PC-3 (cell line): Measurements from ENCODE around the gene HYLS1. TPM values are rescaled to one million over a fixed set of nuclear protein-coding genes. Genes with fewer than 3 reads are reported as not detected.

Source experiments
- ATAC-seq: fragments of 200-7000 bp; cut with Tn5 transposase; 2 replicates; pipeline ENCODE4 v1.9.1; 2020; ENCODE audit warnings: mild to moderate bottlenecking, moderate library complexity
- BruUV-seq: library from RNA; stranded (reverse); fragments of 400-500 nt; replicated peaks from 2 replicates; lab custom pipeline; 2021; lab: Mats Ljungman, UMichigan
- CTCF ChIA-PET: fragments of 300-600 bp; sonication (Branson Sonifier 250); formaldehyde crosslinking; loops from one replicate; lab custom pipeline; 2022; ENCODE audit warnings: antibody characterized with exemption; lab: Charles Lee
- POLR2A ChIA-PET: fragments of 300-600 bp; sonication (Branson Sonifier 250); formaldehyde crosslinking; loops from one replicate; lab custom pipeline; 2022; ENCODE audit warnings: antibody characterized with exemption; ENCODE audit not compliant: unreplicated experiment; lab: Charles Lee
- DNase-seq: peaks from one replicate; pipeline ENCODE4 v3.0.0-alpha.2; 2015
- H2AFZ ChIP-seq: fragments of 300-600 bp; sonication (generic); 2 replicates; pipeline ENCODE4 v1.6.0; 2016; ENCODE audit warnings: antibody characterized with exemption, low read length
- H3F3A ChIP-seq: fragments of 300-600 bp; sonication (generic); one replicate; pipeline ENCODE4 v1.6.0; 2017; ENCODE audit warnings: antibody characterized with exemption, low read length, control low read depth, mild to moderate bottlenecking; ENCODE audit not compliant: unreplicated experiment
- H3K27ac ChIP-seq: fragments of 300-600 bp; sonication (generic); 2 replicates; pipeline ENCODE4 v1.5.1; 2016; ENCODE audit warnings: mild to moderate bottlenecking, low read length
- H3K27me3 ChIP-seq: fragments of 300-600 bp; sonication (generic); 2 replicates; pipeline ENCODE4 v1.6.1; 2016; ENCODE audit warnings: low read length, mixed read lengths
- H3K36me3 ChIP-seq: fragments of 300-600 bp; sonication (generic); 2 replicates; pipeline ENCODE4 v1.6.1; 2016; ENCODE audit warnings: low read depth, mixed run types, low read length, mixed read lengths
- H3K4me1 ChIP-seq: fragments of 300-600 bp; sonication (generic); 2 replicates; pipeline ENCODE4 v1.5.1; 2016; ENCODE audit warnings: low read length; ENCODE audit not compliant: insufficient read depth
- H3K4me2 ChIP-seq: fragments of 300-600 bp; sonication (generic); 2 replicates; pipeline ENCODE4 v1.6.0; 2016; ENCODE audit warnings: low read length
- H3K4me3 ChIP-seq: fragments of 300-600 bp; sonication (generic); 2 replicates; pipeline ENCODE4 v1.5.1; 2016; ENCODE audit warnings: mild to moderate bottlenecking, low read length, mixed read lengths
- H3K79me2 ChIP-seq: fragments of 300-600 bp; sonication (generic); 2 replicates; pipeline ENCODE4 v1.6.1; 2017; ENCODE audit warnings: low read length, mixed read lengths
- H3K9ac ChIP-seq: fragments of 300-600 bp; sonication (generic); 2 replicates; pipeline ENCODE4 v1.6.0; 2016; ENCODE audit warnings: mild to moderate bottlenecking, low read length
- H3K9me2 ChIP-seq: fragments of 300-600 bp; sonication (generic); replicated peaks from 2 replicates; pipeline ENCODE4 v1.6.1; 2016; ENCODE audit warnings: mixed run types, low read length, mixed read lengths
- H3K9me3 ChIP-seq: fragments of 300-600 bp; sonication (generic); 2 replicates; pipeline ENCODE4 v1.6.1; 2016; ENCODE audit warnings: low read length, mixed read lengths
- H4K20me1 ChIP-seq: fragments of 300-600 bp; sonication (generic); 2 replicates; pipeline ENCODE4 v1.6.1; 2016; ENCODE audit warnings: low read length, mixed read lengths
- CTCF ChIP-seq: fragments of 300-600 bp; sonication (generic); conservative IDR thresholded peaks from 2 replicates; pipeline ENCODE4 v1.5.1; 2017; ENCODE audit warnings: antibody characterized with exemption, low read depth, mild to moderate bottlenecking, low read length
- EZH2 ChIP-seq: fragments of 300-600 bp; sonication (generic); IDR thresholded peaks from one replicate; pipeline ENCODE4 v1.6.1; 2017; ENCODE audit warnings: antibody characterized with exemption, mild to moderate bottlenecking, low read length; ENCODE audit not compliant: unreplicated experiment
- EZH2phosphoT487 ChIP-seq: fragments of 300-600 bp; sonication (generic); IDR thresholded peaks from 2 replicates; pipeline ENCODE4 v1.6.1; 2018; ENCODE audit warnings: mild to moderate bottlenecking, antibody characterized with exemption, low read length, borderline replicate concordance
- intact Hi-C: fragments of 100-400 bp; cut with micrococcal nuclease; formaldehyde crosslinking; loops from 2 replicates; pipeline ENCODE4 v1.9.0; 2023
- total RNA-seq: library from RNA; depleted of rRNA; stranded (reverse); fragments of >200 nt; gene quantifications from 2 replicates; pipeline ENCODE4 v1.2.3, GENCODE V29; 2014

Gene HYLS1
- total RNA-seq, 1 experiment from 2014 or later = 23.5 TPM

DNA sequence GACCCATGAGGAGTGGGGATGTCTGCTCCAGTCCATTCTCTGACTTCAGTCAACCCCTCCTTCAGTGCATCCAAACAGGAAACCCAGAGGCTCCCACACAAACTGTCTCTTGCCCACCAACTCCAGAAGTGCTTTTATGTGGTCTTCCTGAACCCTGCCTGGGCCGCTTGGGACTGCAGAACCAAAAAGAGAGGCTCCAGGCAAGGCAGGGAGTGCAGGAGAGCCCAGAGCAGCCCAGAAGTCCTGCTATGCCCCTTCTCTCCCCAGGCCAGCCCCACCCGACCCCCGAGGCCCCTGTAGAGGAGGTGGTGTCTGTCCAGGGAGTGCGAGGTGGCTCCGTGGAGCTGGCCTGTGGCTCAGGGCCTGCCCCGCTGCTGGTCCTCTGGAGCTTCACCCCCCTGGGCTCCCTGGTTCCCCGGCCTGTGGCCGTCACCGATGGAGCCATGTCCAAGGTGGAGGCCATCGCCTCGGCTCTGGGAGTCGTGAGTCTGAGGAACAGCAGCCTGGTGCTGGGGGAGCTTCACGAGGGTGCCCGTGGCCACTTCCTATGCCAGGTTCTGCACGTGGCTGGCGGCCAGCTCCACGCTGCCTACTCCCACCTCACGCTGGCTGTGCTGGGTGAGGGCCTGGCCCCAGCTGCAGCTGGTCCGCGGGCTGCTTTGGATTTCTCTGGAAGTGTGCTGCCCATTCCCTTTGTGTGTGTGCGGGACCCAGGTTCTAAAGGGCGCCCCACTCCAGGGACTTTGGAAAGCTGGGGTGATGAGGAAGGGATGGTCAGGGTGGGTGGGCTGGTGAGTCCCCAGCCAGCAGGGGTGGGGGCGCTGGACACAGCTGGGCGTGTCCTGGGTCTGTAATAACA lies 60.2 kb downstream of the HYLS1 start:
- H2AFZ ChIP-seq = no peak overlapping the region
- no peak overlapping the region for H3K9ac ChIP-seq
- ChIA-PET CTCF (no interaction called here), POLR2A (no interaction called here)
- H3K4me2 ChIP-seq = no peak overlapping the region
- no peaks in the 10 kb centered on the region for H3K9me2 ChIP-seq
- no peak overlapping the region for H3K4me3 ChIP-seq
- DNase-seq (no peak), ATAC-seq (no peak)
- intact Hi-C loops = no loop called here
- H3K36me3 ChIP-seq = no peaks in the 10 kb centered on the region
- TF ChIP-seq EZH2 (no peak), EZH2phosphoT487 (no peak), CTCF (no peak)
- H3K27ac ChIP-seq = no peak overlapping the region
- H3K9me3 ChIP-seq = no peaks in the 10 kb centered on the region
- H4K20me1 ChIP-seq = no peaks in the 10 kb centered on the region
- peaks cover 8% of the 10 kb centered on the region for H3K4me1 ChIP-seq
- no peaks in the 10 kb centered on the region for H3K79me2 ChIP-seq
- no peaks in the 10 kb centered on the region for H3K27me3 ChIP-seq
- H3F3A ChIP-seq = no peaks in the 10 kb centered on the region
- BruUV-seq = no TSS peak

DNA sequence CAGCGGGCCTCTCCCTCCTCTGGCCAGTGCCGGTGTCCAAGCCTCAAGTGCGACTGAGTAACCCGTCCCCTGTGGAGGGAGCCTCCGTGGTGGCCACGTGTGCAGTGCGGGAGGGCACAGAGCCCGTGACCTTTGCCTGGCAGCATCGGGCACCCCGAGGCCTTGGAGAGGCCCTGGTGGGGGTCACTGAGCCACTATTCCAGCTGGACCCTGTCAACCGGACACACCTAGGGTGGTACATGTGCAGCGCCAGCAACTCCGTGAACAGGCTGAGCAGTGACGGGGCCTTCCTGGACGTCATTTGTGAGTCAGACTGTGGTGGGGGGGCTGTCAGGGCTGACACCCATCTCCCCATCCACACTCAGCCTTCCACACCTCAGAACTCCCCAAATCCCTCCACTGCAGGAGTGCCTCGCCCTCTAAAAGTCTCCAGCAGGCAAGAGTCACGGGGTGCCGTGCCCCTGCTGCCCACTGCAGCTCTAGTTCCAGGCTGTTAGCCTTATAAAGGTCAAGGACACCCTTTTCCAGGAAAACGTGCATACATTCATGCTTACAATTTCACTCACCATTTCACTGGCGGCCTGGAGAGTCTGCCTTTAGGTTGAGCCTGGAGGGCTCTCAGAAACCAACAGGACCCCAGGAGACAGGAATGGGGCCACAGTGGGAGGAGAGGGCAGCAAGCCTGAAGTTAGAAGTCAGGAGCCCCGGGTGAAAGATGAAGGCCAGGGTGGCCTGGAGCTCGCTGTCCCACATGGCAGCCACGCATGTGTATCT lies 61.0 kb downstream of the HYLS1 start:
- no peak for TF ChIP-seq EZH2
- TF ChIP-seq EZH2phosphoT487 = no peak
- TF ChIP-seq CTCF = no peak
- H3K79me2 ChIP-seq = no peaks in the 10 kb centered on the region
- POLR2A ChIA-PET = no interaction called here
- no peak overlapping the region for H3K4me3 ChIP-seq
- H3K27ac ChIP-seq = no peak overlapping the region
- H3K9me2 ChIP-seq = no peaks in the 10 kb centered on the region
- no peaks in the 10 kb centered on the region for H3K36me3 ChIP-seq
- H4K20me1 ChIP-seq = no peaks in the 10 kb centered on the region
- intact Hi-C loops = no loop called here
- ATAC-seq (no peak), DNase-seq (no peak)
- peaks cover 16% of the 10 kb centered on the region for H3K4me1 ChIP-seq
- H3F3A ChIP-seq = no peaks in the 10 kb centered on the region
- H3K27me3 ChIP-seq = no peaks in the 10 kb centered on the region
- H3K9me3 ChIP-seq = no peaks in the 10 kb centered on the region
- BruUV-seq = no TSS peak
- no peak overlapping the region for H3K9ac ChIP-seq
- H3K4me2 ChIP-seq = no peak overlapping the region
- H2AFZ ChIP-seq = no peak overlapping the region
- CTCF ChIA-PET = no interaction called here
